ENCODE results near the gene DNER.

Gene DNER

DNA sequence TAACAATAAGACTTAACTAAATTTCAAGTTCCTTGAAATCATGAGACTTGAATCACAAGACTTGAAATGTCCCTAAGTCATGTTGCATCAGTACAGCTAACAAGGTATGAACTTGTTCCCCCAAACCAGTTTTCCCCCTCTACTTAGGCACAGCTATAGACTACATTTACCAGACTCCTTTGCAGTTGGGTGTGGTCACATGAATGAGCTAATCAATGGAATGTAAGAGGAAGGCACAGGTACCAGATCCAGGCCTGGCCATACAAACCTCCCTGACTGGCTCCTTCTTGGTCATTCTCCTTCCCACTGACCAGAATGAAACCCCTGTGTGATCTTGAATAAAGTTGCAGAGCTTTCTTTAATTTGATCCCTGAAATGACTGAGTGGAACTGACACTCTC is 77.8 kb downstream of the DNER start:
- H4K20me1 ChIP-seq (ENCODE audit: insufficient read depth) = no peaks in the 10 kb centered on the region
- H3K79me2 ChIP-seq (ENCODE audit: insufficient read depth, low read depth) = no peaks in the 10 kb centered on the region
- H3K27me3 ChIP-seq (ENCODE audit: insufficient read depth, low read depth) = no peaks in the 10 kb centered on the region
- H3K4me3 ChIP-seq (IDR thresholded peaks at IDR 0.05; ENCODE audit: insufficient read depth, low read depth, low read length) = no peak overlapping the region
- H3K4me2 ChIP-seq = no peak overlapping the region
- no peaks in the 10 kb centered on the region for H3K4me1 ChIP-seq (ENCODE audit: low read depth, poor library complexity, severe bottlenecking)
- H2AFZ ChIP-seq (ENCODE audit: low read depth) = no peak overlapping the region
- no peaks in the 10 kb centered on the region for H3K36me3 ChIP-seq (ENCODE audit: insufficient read depth)
- no peak overlapping the region for H3K27ac ChIP-seq
- H3K9ac ChIP-seq = no peak overlapping the region
- TF ChIP-seq, protein P1, sequence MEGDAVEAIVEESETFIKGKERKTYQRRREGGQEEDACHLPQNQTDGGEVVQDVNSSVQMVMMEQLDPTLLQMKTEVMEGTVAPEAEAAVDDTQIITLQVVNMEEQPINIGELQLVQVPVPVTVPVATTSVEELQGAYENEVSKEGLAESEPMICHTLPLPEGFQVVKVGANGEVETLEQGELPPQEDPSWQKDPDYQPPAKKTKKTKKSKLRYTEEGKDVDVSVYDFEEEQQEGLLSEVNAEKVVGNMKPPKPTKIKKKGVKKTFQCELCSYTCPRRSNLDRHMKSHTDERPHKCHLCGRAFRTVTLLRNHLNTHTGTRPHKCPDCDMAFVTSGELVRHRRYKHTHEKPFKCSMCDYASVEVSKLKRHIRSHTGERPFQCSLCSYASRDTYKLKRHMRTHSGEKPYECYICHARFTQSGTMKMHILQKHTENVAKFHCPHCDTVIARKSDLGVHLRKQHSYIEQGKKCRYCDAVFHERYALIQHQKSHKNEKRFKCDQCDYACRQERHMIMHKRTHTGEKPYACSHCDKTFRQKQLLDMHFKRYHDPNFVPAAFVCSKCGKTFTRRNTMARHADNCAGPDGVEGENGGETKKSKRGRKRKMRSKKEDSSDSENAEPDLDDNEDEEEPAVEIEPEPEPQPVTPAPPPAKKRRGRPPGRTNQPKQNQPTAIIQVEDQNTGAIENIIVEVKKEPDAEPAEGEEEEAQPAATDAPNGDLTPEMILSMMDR (conservative IDR thresholded peaks at IDR 0.05; ENCODE audit: low read depth, low read length) = no peak

DNA sequence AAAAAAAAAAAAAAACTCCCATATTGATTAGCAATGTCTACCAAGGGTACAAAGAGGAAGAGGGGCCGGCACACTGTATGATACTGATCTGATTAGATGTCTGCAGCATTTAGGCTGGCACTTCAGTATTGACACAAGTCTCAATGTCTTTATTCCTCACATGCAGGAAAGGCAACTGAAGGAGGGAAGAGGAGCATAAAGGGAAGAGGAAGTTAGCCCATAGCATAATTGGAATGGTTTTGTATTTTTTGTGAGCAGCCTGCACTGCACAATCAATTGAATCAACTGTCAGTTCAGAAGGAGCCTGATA is 79.0 kb downstream of the DNER start:
- Histone ChIP-seq H3K79me2 (ENCODE audit: insufficient read depth, low read depth) (no peaks in the 10 kb centered on the region), H3K4me1 (ENCODE audit: low read depth, poor library complexity, severe bottlenecking) (no peaks in the 10 kb centered on the region), H3K4me2 (no peak overlapping the region), H3K27me3 (ENCODE audit: insufficient read depth, low read depth) (no peaks in the 10 kb centered on the region), H3K4me3 (IDR thresholded peaks at IDR 0.05; ENCODE audit: insufficient read depth, low read depth, low read length) (no peak overlapping the region), H3K27ac (no peak overlapping the region), H2AFZ (ENCODE audit: low read depth) (no peak overlapping the region), H3K36me3 (ENCODE audit: insufficient read depth) (no peaks in the 10 kb centered on the region), H4K20me1 (ENCODE audit: insufficient read depth) (no peaks in the 10 kb centered on the region), H3K9ac (no peak overlapping the region)
- TF ChIP-seq, protein P1 (conservative IDR thresholded peaks at IDR 0.05; ENCODE audit: low read depth, low read length) = no peak

DNA sequence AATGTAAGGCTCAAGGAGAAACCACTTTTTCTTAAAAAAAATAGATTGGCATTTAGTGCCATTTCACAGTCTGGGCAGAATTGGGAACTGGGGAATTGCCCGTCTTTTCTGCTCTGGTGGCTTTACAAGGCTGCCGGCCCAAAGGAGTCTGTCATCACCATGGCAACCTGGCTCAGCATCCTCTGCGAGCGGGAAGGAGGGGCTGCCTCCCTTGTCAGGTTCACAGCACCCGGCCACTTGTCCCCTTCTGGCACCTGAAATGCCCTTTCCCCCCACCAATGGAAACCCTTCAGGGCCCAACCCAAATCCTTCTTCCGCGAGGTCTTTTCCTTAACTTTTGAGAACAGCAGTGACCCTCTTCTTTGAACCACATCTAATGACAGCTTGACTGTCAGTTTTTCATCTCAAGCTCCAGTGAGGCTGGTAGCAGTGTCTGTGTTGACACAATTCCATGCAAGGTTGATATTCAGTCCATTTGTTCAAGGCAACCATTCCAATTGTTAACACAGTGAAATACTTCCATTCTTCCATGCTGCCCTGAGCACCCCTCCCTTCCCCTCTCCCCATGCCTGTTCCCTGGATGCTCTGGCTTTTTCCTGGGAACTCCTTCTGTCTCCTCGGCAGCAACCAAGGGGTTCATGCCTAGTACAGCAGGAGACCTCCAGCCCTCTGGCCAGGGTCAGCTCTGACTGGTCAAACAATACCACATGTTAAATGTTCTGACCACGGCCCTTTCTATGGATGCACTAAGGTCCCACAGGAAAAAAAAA is 79.6 kb downstream of the DNER start:
- TF ChIP-seq, protein P1 (conservative IDR thresholded peaks at IDR 0.05; ENCODE audit: low read depth, low read length) = no peak
- no peaks in the 10 kb centered on the region for H3K36me3 ChIP-seq (ENCODE audit: insufficient read depth)
- H3K4me2 ChIP-seq = no peak overlapping the region
- no peak overlapping the region for H2AFZ ChIP-seq (ENCODE audit: low read depth)
- no peaks in the 10 kb centered on the region for H3K4me1 ChIP-seq (ENCODE audit: low read depth, poor library complexity, severe bottlenecking)
- no peak overlapping the region for H3K9ac ChIP-seq
- no peaks in the 10 kb centered on the region for H3K27me3 ChIP-seq (ENCODE audit: insufficient read depth, low read depth)
- H3K27ac ChIP-seq = no peak overlapping the region
- H4K20me1 ChIP-seq (ENCODE audit: insufficient read depth) = no peaks in the 10 kb centered on the region
- H3K79me2 ChIP-seq (ENCODE audit: insufficient read depth, low read depth) = no peaks in the 10 kb centered on the region
- H3K4me3 ChIP-seq (IDR thresholded peaks at IDR 0.05; ENCODE audit: insufficient read depth, low read depth, low read length) = no peak overlapping the region

DNA sequence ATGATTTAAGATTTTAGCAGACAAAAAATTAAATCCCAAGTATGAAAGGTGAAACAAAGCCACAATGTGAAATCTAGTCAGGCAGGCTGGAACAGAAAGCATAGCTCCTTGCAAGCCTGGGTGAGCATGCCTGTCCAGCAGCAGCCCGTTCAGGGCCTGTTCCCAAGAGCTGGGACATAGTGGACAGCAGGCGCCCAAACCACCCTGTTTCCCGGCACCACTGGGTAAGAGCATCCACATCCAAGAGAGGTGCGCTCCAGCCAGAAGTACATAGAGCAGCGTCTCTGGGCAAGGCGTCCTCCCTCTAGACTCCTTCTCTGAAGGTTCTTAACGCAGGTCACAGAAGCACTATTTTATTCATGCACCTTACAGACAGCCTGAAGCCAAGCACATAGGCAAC is 80.8 kb downstream of the DNER start:
- no peak overlapping the region for H3K27ac ChIP-seq
- H3K4me1 ChIP-seq (ENCODE audit: low read depth, poor library complexity, severe bottlenecking) = no peaks in the 10 kb centered on the region
- H3K4me2 ChIP-seq = no peak overlapping the region
- H4K20me1 ChIP-seq (ENCODE audit: insufficient read depth) = no peaks in the 10 kb centered on the region
- no peak overlapping the region for H3K4me3 ChIP-seq (IDR thresholded peaks at IDR 0.05; ENCODE audit: insufficient read depth, low read depth, low read length)
- H2AFZ ChIP-seq (ENCODE audit: low read depth) = no peak overlapping the region
- TF ChIP-seq, protein P1 (conservative IDR thresholded peaks at IDR 0.05; ENCODE audit: low read depth, low read length) = no peak
- H3K9ac ChIP-seq = no peak overlapping the region
- H3K36me3 ChIP-seq (ENCODE audit: insufficient read depth) = no peaks in the 10 kb centered on the region
- no peaks in the 10 kb centered on the region for H3K27me3 ChIP-seq (ENCODE audit: insufficient read depth, low read depth)
- H3K79me2 ChIP-seq (ENCODE audit: insufficient read depth, low read depth) = no peaks in the 10 kb centered on the region
